Kidney (tissue), 14 donors: Measurements from ENCODE around the gene STAMBP. TPM values are rescaled to one million over a fixed set of nuclear protein-coding genes. Genes with fewer than 3 reads are reported as not detected.
"Not testable (repeated sequence)": the region's sequence is repeated elsewhere in the genome, so short reads cannot be mapped to it uniquely, and the experiment has no call there.

Experiments
- DNase-seq, 5 donors: peaks; one replicate each; pipeline ENCODE4 v3.0.0-alpha.2; 2013 to 2020
- FAIRE-seq: peaks from 2 replicates; lab custom pipeline; 2012; peaks lifted over from hg19 to GRCh38; lab: Jason Lieb, UNC
- H3K27ac ChIP-seq, 2 donors: one replicate each; pipeline ENCODE4 v1.7.0; 2013; ENCODE audit warnings: low read depth in 2 of 2, low read length in 2 of 2, inconsistent platforms in 1 of 2
- H3K27me3 ChIP-seq: one replicate; pipeline ENCODE4 v1.7.1; 2013; ENCODE audit warnings: low read length, inconsistent platforms; ENCODE audit not compliant: control insufficient read depth, insufficient read depth
- H3K36me3 ChIP-seq, 3 donors: one replicate each; pipeline versions ENCODE4 v1.7.0 to v1.7.1; 2013; ENCODE audit warnings: low read length in 3 of 3, control low read depth in 1 of 3, inconsistent platforms in 1 of 3; ENCODE audit not compliant: insufficient read depth in 3 of 3, control insufficient read depth in 2 of 3
- H3K4me1 ChIP-seq, 3 donors: one replicate each; pipeline versions ENCODE4 v1.7.0 to v1.7.1; 2013; ENCODE audit warnings: low read length in 3 of 3, inconsistent platforms in 1 of 3, low read depth in 1 of 3; ENCODE audit not compliant: control insufficient read depth in 2 of 3, insufficient read depth in 2 of 3
- H3K4me3 ChIP-seq, 3 donors: one replicate each; pipeline versions ENCODE4 v1.7.0 to v1.8.1; 2013; ENCODE audit warnings: low read length in 3 of 3, control low read depth in 1 of 3, inconsistent platforms in 1 of 3
- H3K9ac ChIP-seq, 3 donors: one replicate each; pipeline versions ENCODE4 v1.7.0 to v1.7.1; 2013; ENCODE audit warnings: low read length in 3 of 3, control low read depth in 1 of 3, inconsistent platforms in 1 of 3
- H3K9me3 ChIP-seq, 3 donors: one replicate each; pipeline versions ENCODE4 v1.7.0 to v1.7.1; 2013; ENCODE audit warnings: low read length in 3 of 3, control low read depth in 1 of 3, inconsistent platforms in 1 of 3; ENCODE audit not compliant: control insufficient read depth in 2 of 3, insufficient read depth in 1 of 3
- CTCF ChIP-seq: IDR thresholded peaks from 3 replicates; pipeline ENCODE4 v1.5.1; 2012; ENCODE audit warnings: mild to moderate bottlenecking, moderate library complexity, borderline replicate concordance; ENCODE audit not compliant: insufficient read depth; ENCODE audit errors: extremely low read depth
- intact Hi-C: fragments of 100-400 bp; cut with DNase I; formaldehyde crosslinking; loops from one replicate; pipeline ENCODE4 v1.11.1; 2022
- polyA plus RNA-seq: library from polyadenylated mRNA; stranded (reverse); fragments of 350-450 nt; fragmentation: Illumina TruSeq; extraction: RNeasy Lipid Tissue Mini Kit (QIAGEN cat#74804); gene quantifications from one replicate; pipeline ENCODE4 v1.2.3, GENCODE V29; 2014; ENCODE audit warnings: low read depth, low replicate concordance; ENCODE audit not compliant: insufficient read depth
- total RNA-seq: library from RNA; stranded (reverse); fragmentation: NEBNext Ultra II Directional; extraction: Animal tissue kit (Norgen Biotek cat#: 25700); gene quantifications from one replicate; pipeline ENCODE4 v1.2.1, GENCODE V29; 2021
- donor health status: control.
- donor health status: control.
- donor health status: control.
- donor health status: control.
- donor health status: control.
- donor health status: DM: yes; HTN: yes; CAD: no.
- donor health status: Normal renal cell carcinoma (clear cell type).

The STAMBP gene
- total and polyA plus RNA-seq, 2 donors from 2014 or later, result 34.8 to 58.9 TPM

- Histone ChIP-seq H3K4me1 (no peaks in the 10 kb centered on the region), H3K9ac (no peak overlapping the region), H3K4me3 (no peak overlapping the region), H3K9me3 (no peaks in the 10 kb centered on the region), H3K27me3 (no peaks in the 10 kb centered on the region), H3K36me3 (no peaks in the 10 kb centered on the region), H3K27ac (no peak overlapping the region)
- DNase-seq, result no peak
- TF ChIP-seq CTCF, result no peak
- no peak for FAIRE-seq
- intact Hi-C loops, result no loop called here
Observed at GRCh38 chr2:73899801-73900336, 71.1 kb downstream of the STAMBP start.

- Histone ChIP-seq H3K4me1 (no peaks in the 10 kb centered on the region), H3K9me3 (no peaks in the 10 kb centered on the region), H3K4me3 (no peak overlapping the region), H3K27ac (no peak overlapping the region), H3K9ac (no peak overlapping the region), H3K36me3 (no peaks in the 10 kb centered on the region), H3K27me3 (no peaks in the 10 kb centered on the region)
- no peak for FAIRE-seq
- TF ChIP-seq CTCF, result no peak
- no peak for DNase-seq
- intact Hi-C loops, result no loop called here
Observed at GRCh38 chr2:73901143-73901542, 72.4 kb downstream of the STAMBP start.

DNA sequence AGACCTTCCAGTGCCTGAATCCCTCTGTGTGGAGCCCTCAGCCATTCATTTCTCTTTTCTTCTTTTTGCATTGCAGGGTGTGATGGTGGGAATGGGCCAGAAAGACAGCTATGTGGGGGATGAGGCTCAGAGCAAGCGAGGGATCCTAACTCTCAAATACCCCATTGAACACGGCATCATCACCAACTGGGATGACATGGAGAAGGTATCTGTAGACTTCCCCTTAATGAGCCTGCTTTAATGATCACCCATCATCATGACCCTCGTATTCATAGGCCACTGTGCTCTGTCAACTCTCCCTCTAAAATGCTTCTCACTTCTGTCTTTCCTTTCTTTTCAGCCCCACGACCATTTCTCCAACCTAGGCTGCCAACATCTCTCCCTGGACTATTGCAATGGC lies 73.5 kb downstream of the STAMBP start:
- Histone ChIP-seq H3K27me3 (no peaks in the 10 kb centered on the region), H3K4me1 (no peaks in the 10 kb centered on the region), H3K27ac (no peak overlapping the region), H3K36me3 (no peaks in the 10 kb centered on the region), H3K4me3 (no peak overlapping the region), H3K9me3 (no peaks in the 10 kb centered on the region), H3K9ac (no peak overlapping the region)
- intact Hi-C loops, result no loop called here
- no peak for TF ChIP-seq CTCF
- FAIRE-seq (no peak), DNase-seq (no peak)

- no peak overlapping the region for H3K27ac ChIP-seq
- intact Hi-C loops, result no loop called here
- no peak for TF ChIP-seq CTCF
- peaks cover 0 to 2% (median 0%) of the 10 kb centered on the region in 3 donors for H3K4me1 ChIP-seq
- no peaks in the 10 kb centered on the region for H3K36me3 ChIP-seq
- FAIRE-seq (no peak), DNase-seq (no peak)
- H3K9me3 ChIP-seq, result no peaks in the 10 kb centered on the region
- H3K27me3 ChIP-seq, result no peaks in the 10 kb centered on the region
- no peak overlapping the region for H3K9ac ChIP-seq
- no peak overlapping the region for H3K4me3 ChIP-seq
Observed at GRCh38 chr2:73903313-73903712, 74.6 kb downstream of the STAMBP start.

GRCh38 chr2:73903949-73904613 lies 75.3 kb downstream of the STAMBP start:
- H3K9me3 ChIP-seq, H3K4me1 ChIP-seq, DNase-seq, H3K27ac ChIP-seq, H3K36me3 ChIP-seq, H3K4me3 ChIP-seq, intact Hi-C loops, FAIRE-seq, H3K9ac ChIP-seq, H3K27me3 ChIP-seq: not testable (repeated sequence)
